A549 (cell line): ENCODE results near the gene HLTF.

Experiments used
- BHLHE40 ChIP-seq: IDR thresholded peaks from 2 replicates; pipeline ENCODE4 v1.6.1; 2012; ENCODE audit warnings: low read depth, low read length, inconsistent platforms
- CBX2 ChIP-seq: fragments of 200-600 bp; sonication (generic); IDR thresholded peaks from 2 replicates; pipeline ENCODE4 v1.6.1; 2016; ENCODE audit warnings: low read depth, mild to moderate bottlenecking, borderline replicate concordance
- CEBPB ChIP-seq, 2 experiments: fragments of >200 bp in 1 of 2; sonication (Bioruptor Twin) in 1 of 2; formaldehyde crosslinking in 1 of 2; IDR thresholded peaks; 2 replicates each; pipeline ENCODE4 v1.6.1; 2012 to 2016
- EP300 ChIP-seq, 2 experiments: fragments of >200 bp; sonication (Bioruptor Twin); formaldehyde crosslinking; IDR thresholded peaks; 2 replicates in 1 of 2; 3 replicates in 1 of 2; pipeline ENCODE4 v1.6.1; 2016 to 2017
- JUN ChIP-seq, 2 experiments: fragments of >200 bp; sonication (Bioruptor Twin); formaldehyde crosslinking; IDR thresholded peaks; 2 replicates in 1 of 2; 3 replicates in 1 of 2; pipeline ENCODE4 v1.6.1; 2016 to 2017
- RAD21 ChIP-seq, 2 experiments: fragments of >200 bp in 1 of 2; sonication (Bioruptor Twin) in 1 of 2; formaldehyde crosslinking in 1 of 2; IDR thresholded peaks in 1 of 2; conservative IDR thresholded peaks in 1 of 2; 2 replicates in 1 of 2; 3 replicates in 1 of 2; pipeline ENCODE4 v1.6.1; 2012 to 2018; ENCODE audit warnings: inconsistent platforms in 1 of 2
- TP53 ChIP-seq: fragments of 250-450 bp; sonication (Bioruptor Pico); IDR thresholded peaks from 2 replicates; pipeline ENCODE4 v1.5.0; 2021; ENCODE audit warnings: mild to moderate bottlenecking, moderate library complexity
- TF ChIP-seq, protein P1 (sequence below): fragments of 450-650 bp; IDR thresholded peaks from 2 replicates; pipeline ENCODE4 v1.6.1; 2014; ENCODE audit warnings: antibody characterized with exemption
- TF ChIP-seq, protein P2 (sequence below): fragments of >200 bp; sonication (Bioruptor Twin); formaldehyde crosslinking; IDR thresholded peaks from 3 replicates; pipeline ENCODE4 v1.5.1; 2016
- TF ChIP-seq, protein P3 (sequence below): fragments of 250-450 bp; sonication (Bioruptor Pico); IDR thresholded peaks from 2 replicates; pipeline ENCODE4 v1.5.0; 2021; ENCODE audit warnings: mild to moderate bottlenecking, moderate library complexity, borderline replicate concordance

DNA sequence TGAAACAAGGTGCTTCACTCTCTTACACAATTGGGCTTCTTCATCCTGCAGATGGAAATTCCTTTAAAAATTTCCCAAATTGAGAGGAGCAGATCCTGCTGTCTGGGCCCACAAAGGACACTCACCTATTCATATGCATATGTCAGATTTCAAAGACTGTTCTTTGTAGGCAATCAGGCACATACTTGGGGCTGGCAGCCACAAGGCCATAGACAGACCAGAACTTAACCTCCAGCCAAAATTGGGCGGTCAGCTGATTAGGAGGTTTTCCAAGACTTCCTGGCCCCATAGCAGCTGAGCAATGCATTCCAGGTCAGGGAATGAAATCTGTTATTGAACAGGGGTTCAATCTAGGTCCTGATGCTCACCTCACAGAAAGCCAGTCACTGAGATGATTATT is 28.1 kb upstream of the HLTF start:
- TF ChIP-seq RAD21 (conservative IDR thresholded peaks at IDR 0.05 in 1 of 2, IDR thresholded peaks at IDR 0.05 in 1 of 2): no peak
- TF ChIP-seq CEBPB (IDR thresholded peaks at IDR 0.05): no peak
- TF ChIP-seq, protein P1, sequence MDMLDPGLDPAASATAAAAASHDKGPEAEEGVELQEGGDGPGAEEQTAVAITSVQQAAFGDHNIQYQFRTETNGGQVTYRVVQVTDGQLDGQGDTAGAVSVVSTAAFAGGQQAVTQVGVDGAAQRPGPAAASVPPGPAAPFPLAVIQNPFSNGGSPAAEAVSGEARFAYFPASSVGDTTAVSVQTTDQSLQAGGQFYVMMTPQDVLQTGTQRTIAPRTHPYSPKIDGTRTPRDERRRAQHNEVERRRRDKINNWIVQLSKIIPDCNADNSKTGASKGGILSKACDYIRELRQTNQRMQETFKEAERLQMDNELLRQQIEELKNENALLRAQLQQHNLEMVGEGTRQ: no peak
- TF ChIP-seq EP300 (IDR thresholded peaks at IDR 0.05): no peak
- TF ChIP-seq, protein P2, sequence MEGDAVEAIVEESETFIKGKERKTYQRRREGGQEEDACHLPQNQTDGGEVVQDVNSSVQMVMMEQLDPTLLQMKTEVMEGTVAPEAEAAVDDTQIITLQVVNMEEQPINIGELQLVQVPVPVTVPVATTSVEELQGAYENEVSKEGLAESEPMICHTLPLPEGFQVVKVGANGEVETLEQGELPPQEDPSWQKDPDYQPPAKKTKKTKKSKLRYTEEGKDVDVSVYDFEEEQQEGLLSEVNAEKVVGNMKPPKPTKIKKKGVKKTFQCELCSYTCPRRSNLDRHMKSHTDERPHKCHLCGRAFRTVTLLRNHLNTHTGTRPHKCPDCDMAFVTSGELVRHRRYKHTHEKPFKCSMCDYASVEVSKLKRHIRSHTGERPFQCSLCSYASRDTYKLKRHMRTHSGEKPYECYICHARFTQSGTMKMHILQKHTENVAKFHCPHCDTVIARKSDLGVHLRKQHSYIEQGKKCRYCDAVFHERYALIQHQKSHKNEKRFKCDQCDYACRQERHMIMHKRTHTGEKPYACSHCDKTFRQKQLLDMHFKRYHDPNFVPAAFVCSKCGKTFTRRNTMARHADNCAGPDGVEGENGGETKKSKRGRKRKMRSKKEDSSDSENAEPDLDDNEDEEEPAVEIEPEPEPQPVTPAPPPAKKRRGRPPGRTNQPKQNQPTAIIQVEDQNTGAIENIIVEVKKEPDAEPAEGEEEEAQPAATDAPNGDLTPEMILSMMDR: no peak
- no peak for TF ChIP-seq JUN (IDR thresholded peaks at IDR 0.05)
- TF ChIP-seq CBX2: no peak
- TF ChIP-seq, protein P3, sequence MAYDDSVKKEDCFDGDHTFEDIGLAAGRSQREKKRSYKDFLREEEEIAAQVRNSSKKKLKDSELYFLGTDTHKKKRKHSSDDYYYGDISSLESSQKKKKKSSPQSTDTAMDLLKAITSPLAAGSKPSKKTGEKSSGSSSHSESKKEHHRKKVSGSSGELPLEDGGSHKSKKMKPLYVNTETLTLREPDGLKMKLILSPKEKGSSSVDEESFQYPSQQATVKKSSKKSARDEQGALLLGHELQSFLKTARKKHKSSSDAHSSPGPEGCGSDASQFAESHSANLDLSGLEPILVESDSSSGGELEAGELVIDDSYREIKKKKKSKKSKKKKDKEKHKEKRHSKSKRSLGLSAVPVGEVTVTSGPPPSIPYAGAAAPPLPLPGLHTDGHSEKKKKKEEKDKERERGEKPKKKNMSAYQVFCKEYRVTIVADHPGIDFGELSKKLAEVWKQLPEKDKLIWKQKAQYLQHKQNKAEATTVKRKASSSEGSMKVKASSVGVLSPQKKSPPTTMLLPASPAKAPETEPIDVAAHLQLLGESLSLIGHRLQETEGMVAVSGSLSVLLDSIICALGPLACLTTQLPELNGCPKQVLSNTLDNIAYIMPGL (CRISPR knock-in tag): no peak
- no peak for TF ChIP-seq BHLHE40
- TF ChIP-seq TP53 (CRISPR knock-in tag): no peak
